Uterus (tissue), 4 donors: Measurements from ENCODE around the gene NANP. TPM values are rescaled to one million over a fixed set of nuclear protein-coding genes. Genes with fewer than 3 reads are reported as not detected.
"Not testable (repeated sequence)": the region's sequence is repeated elsewhere in the genome, so short reads cannot be mapped to it uniquely, and the experiment has no call there.

Source experiments
- DNase-seq, 2 donors: peaks; one replicate each; pipeline ENCODE4 v3.0.0-alpha.2; 2019 to 2020
- H3K27ac ChIP-seq, 2 donors: fragments of 200-600 bp; sonication (generic); 1 replicate in 1 of 2; 2 replicates in 1 of 2; pipeline ENCODE4 v1.5.1; 2016 to 2018
- H3K27me3 ChIP-seq, 2 donors: fragments of 200-600 bp; sonication (generic); one replicate each; pipeline ENCODE4 v1.5.1; 2018 to 2019; ENCODE audit warnings: control low read depth in 1 of 2
- H3K36me3 ChIP-seq, 2 donors: fragments of 200-600 bp; sonication (generic); one replicate each; pipeline ENCODE4 v1.5.1; 2019; ENCODE audit warnings: control low read depth in 1 of 2
- H3K4me1 ChIP-seq, 2 donors: fragments of 200-600 bp; sonication (generic); one replicate each; pipeline ENCODE4 v1.5.1; 2018 to 2019; ENCODE audit warnings: control low read depth in 1 of 2
- H3K4me3 ChIP-seq, 2 donors: fragments of 200-600 bp; sonication (generic); 1 replicate in 1 of 2; 2 replicates in 1 of 2; pipeline ENCODE4 v1.5.1; 2018 to 2019; ENCODE audit warnings: mild to moderate bottlenecking in 1 of 2
- H3K9me3 ChIP-seq, 2 donors: fragments of 200-600 bp; sonication (generic); one replicate each; pipeline ENCODE4 v1.5.1; 2019; ENCODE audit warnings: control low read depth in 1 of 2
- CTCF ChIP-seq, 4 experiments: fragments of 200-600 bp in 2 of 4; fragments of 450-650 bp in 2 of 4; sonication (generic) in 2 of 4; IDR thresholded peaks; one replicate each; pipeline ENCODE4 v1.5.1; 2016 to 2019; ENCODE audit warnings: antibody characterized with exemption in 4 of 4, mild to moderate bottlenecking in 2 of 4, moderate library complexity in 1 of 4
- POLR2A ChIP-seq, 2 donors: fragments of 450-650 bp; IDR thresholded peaks; one replicate each; pipeline ENCODE4 v1.6.1; 2016; ENCODE audit warnings: antibody characterized with exemption in 2 of 2, mild to moderate bottlenecking in 1 of 2, moderate library complexity in 1 of 2
- intact Hi-C: fragments of 100-400 bp; cut with DNase I; formaldehyde crosslinking; loops from one replicate; pipeline ENCODE4 v1.15.1; 2023; ENCODE audit warnings: low total_unique reads
- total RNA-seq, 4 donors: library from RNA; depleted of rRNA in 3 of 4; stranded (reverse); fragments of >200 nt in 3 of 4; gene quantifications; one replicate each; pipeline versions ENCODE4 v1.1.0 to v1.2.4, GENCODE V29; 2014 to 2023
- donor health status: DM: yes; HTN: yes; CAD: no.

The NANP gene
- total RNA-seq, 4 donors from 2014 or later, result 0.88 to 10.9 (median 4.0) TPM

GRCh38 chr20:25632940-25633790, 9.4 kb upstream of the NANP start:
- intact Hi-C loops, result no loop called here
- no peaks in the 10 kb centered on the region for H3K36me3 ChIP-seq
- H3K27me3 ChIP-seq, result no peaks in the 10 kb centered on the region
- no peak overlapping the region for H3K27ac ChIP-seq
- no peak overlapping the region for H3K4me3 ChIP-seq
- TF ChIP-seq CTCF (IDR thresholded peaks at IDR 0.05) (no peak), POLR2A (IDR thresholded peaks at IDR 0.05) (no peak)
- H3K9me3 ChIP-seq, result no peaks in the 10 kb centered on the region
- no peak for DNase-seq
- no peaks in the 10 kb centered on the region for H3K4me1 ChIP-seq

- H3K27me3 ChIP-seq, H3K36me3 ChIP-seq, H3K4me3 ChIP-seq, DNase-seq, H3K27ac ChIP-seq, H3K9me3 ChIP-seq, intact Hi-C loops, H3K4me1 ChIP-seq: not testable (repeated sequence)
Observed at GRCh38 chr20:25630615-25631014, 6.8 kb upstream of the NANP start.

- no peaks in the 10 kb centered on the region for H3K36me3 ChIP-seq
- no peaks in the 10 kb centered on the region for H3K9me3 ChIP-seq
- DNase-seq, result no peak
- H3K27me3 ChIP-seq, result no peaks in the 10 kb centered on the region
- H3K4me1 ChIP-seq, result no peaks in the 10 kb centered on the region
- TF ChIP-seq CTCF (IDR thresholded peaks at IDR 0.05) (no peak), POLR2A (IDR thresholded peaks at IDR 0.05) (no peak)
- H3K27ac ChIP-seq, result no peak overlapping the region
- no peak overlapping the region for H3K4me3 ChIP-seq
- intact Hi-C loops, result no loop called here
Observed at GRCh38 chr20:25629816-25630499, 6.1 kb upstream of the NANP start.

- intact Hi-C loops, result no loop called here
- H3K4me3 ChIP-seq, result no peak overlapping the region
- no peaks in the 10 kb centered on the region for H3K36me3 ChIP-seq
- no peaks in the 10 kb centered on the region for H3K4me1 ChIP-seq
- TF ChIP-seq POLR2A (IDR thresholded peaks at IDR 0.05), result no peak
- no peak for TF ChIP-seq CTCF (IDR thresholded peaks at IDR 0.05)
- no peaks in the 10 kb centered on the region for H3K27me3 ChIP-seq
- H3K27ac ChIP-seq, result no peak overlapping the region
- H3K9me3 ChIP-seq, result no peaks in the 10 kb centered on the region
- DNase-seq, result no peak
Observed at GRCh38 chr20:25626779-25627178, 3.0 kb upstream of the NANP start.

GRCh38 chr20:25624500-25624939, 706 bp upstream of the NANP start:
- Histone ChIP-seq H3K4me1 (no peaks in the 10 kb centered on the region), H3K4me3 (peak overlapping the region; percentile 73 to 90), H3K9me3 (no peaks in the 10 kb centered on the region), H3K27ac (peak overlapping the region; percentile 82 to 90), H3K27me3 (no peaks in the 10 kb centered on the region), H3K36me3 (no peaks in the 10 kb centered on the region)
- intact Hi-C loops, result no loop called here
- DNase-seq, result peak in 1 of 2 donors; percentile 56
- TF ChIP-seq CTCF (IDR thresholded peaks at IDR 0.05) (no peak), POLR2A (IDR thresholded peaks at IDR 0.05) (no peak)
